PC-3 (cell line): ENCODE data around the gene ARHGAP22. TPM values are rescaled to one million over a fixed set of nuclear protein-coding genes. Genes with fewer than 3 reads are reported as not detected.

Source experiments
- ATAC-seq: fragments of 200-7000 bp; cut with Tn5 transposase; 2 replicates; pipeline ENCODE4 v1.9.1; 2020; ENCODE audit warnings: mild to moderate bottlenecking, moderate library complexity
- BruUV-seq: library from RNA; stranded (reverse); fragments of 400-500 nt; replicated peaks from 2 replicates; lab custom pipeline; 2021; lab: Mats Ljungman, UMichigan
- CTCF ChIA-PET: fragments of 300-600 bp; sonication (Branson Sonifier 250); formaldehyde crosslinking; loops from one replicate; lab custom pipeline; 2022; ENCODE audit warnings: antibody characterized with exemption; lab: Charles Lee
- POLR2A ChIA-PET: fragments of 300-600 bp; sonication (Branson Sonifier 250); formaldehyde crosslinking; loops from one replicate; lab custom pipeline; 2022; ENCODE audit warnings: antibody characterized with exemption; ENCODE audit not compliant: unreplicated experiment; lab: Charles Lee
- DNase-seq: peaks from one replicate; pipeline ENCODE4 v3.0.0-alpha.2; 2015
- H2AFZ ChIP-seq: fragments of 300-600 bp; sonication (generic); 2 replicates; pipeline ENCODE4 v1.6.0; 2016; ENCODE audit warnings: antibody characterized with exemption, low read length
- H3F3A ChIP-seq: fragments of 300-600 bp; sonication (generic); one replicate; pipeline ENCODE4 v1.6.0; 2017; ENCODE audit warnings: antibody characterized with exemption, low read length, control low read depth, mild to moderate bottlenecking; ENCODE audit not compliant: unreplicated experiment
- H3K27ac ChIP-seq: fragments of 300-600 bp; sonication (generic); 2 replicates; pipeline ENCODE4 v1.5.1; 2016; ENCODE audit warnings: mild to moderate bottlenecking, low read length
- H3K27me3 ChIP-seq: fragments of 300-600 bp; sonication (generic); 2 replicates; pipeline ENCODE4 v1.6.1; 2016; ENCODE audit warnings: low read length, mixed read lengths
- H3K36me3 ChIP-seq: fragments of 300-600 bp; sonication (generic); 2 replicates; pipeline ENCODE4 v1.6.1; 2016; ENCODE audit warnings: low read depth, mixed run types, low read length, mixed read lengths
- H3K4me1 ChIP-seq: fragments of 300-600 bp; sonication (generic); 2 replicates; pipeline ENCODE4 v1.5.1; 2016; ENCODE audit warnings: low read length; ENCODE audit not compliant: insufficient read depth
- H3K4me2 ChIP-seq: fragments of 300-600 bp; sonication (generic); 2 replicates; pipeline ENCODE4 v1.6.0; 2016; ENCODE audit warnings: low read length
- H3K4me3 ChIP-seq: fragments of 300-600 bp; sonication (generic); 2 replicates; pipeline ENCODE4 v1.5.1; 2016; ENCODE audit warnings: mild to moderate bottlenecking, low read length, mixed read lengths
- H3K79me2 ChIP-seq: fragments of 300-600 bp; sonication (generic); 2 replicates; pipeline ENCODE4 v1.6.1; 2017; ENCODE audit warnings: low read length, mixed read lengths
- H3K9ac ChIP-seq: fragments of 300-600 bp; sonication (generic); 2 replicates; pipeline ENCODE4 v1.6.0; 2016; ENCODE audit warnings: mild to moderate bottlenecking, low read length
- H3K9me2 ChIP-seq: fragments of 300-600 bp; sonication (generic); replicated peaks from 2 replicates; pipeline ENCODE4 v1.6.1; 2016; ENCODE audit warnings: mixed run types, low read length, mixed read lengths
- H3K9me3 ChIP-seq: fragments of 300-600 bp; sonication (generic); 2 replicates; pipeline ENCODE4 v1.6.1; 2016; ENCODE audit warnings: low read length, mixed read lengths
- H4K20me1 ChIP-seq: fragments of 300-600 bp; sonication (generic); 2 replicates; pipeline ENCODE4 v1.6.1; 2016; ENCODE audit warnings: low read length, mixed read lengths
- EZH2 ChIP-seq: fragments of 300-600 bp; sonication (generic); IDR thresholded peaks from one replicate; pipeline ENCODE4 v1.6.1; 2017; ENCODE audit warnings: antibody characterized with exemption, mild to moderate bottlenecking, low read length; ENCODE audit not compliant: unreplicated experiment
- EZH2phosphoT487 ChIP-seq: fragments of 300-600 bp; sonication (generic); IDR thresholded peaks from 2 replicates; pipeline ENCODE4 v1.6.1; 2018; ENCODE audit warnings: mild to moderate bottlenecking, antibody characterized with exemption, low read length, borderline replicate concordance
- intact Hi-C: fragments of 100-400 bp; cut with micrococcal nuclease; formaldehyde crosslinking; loops from 2 replicates; pipeline ENCODE4 v1.9.0; 2023
- total RNA-seq: library from RNA; depleted of rRNA; stranded (reverse); fragments of >200 nt; gene quantifications from 2 replicates; pipeline ENCODE4 v1.2.3, GENCODE V29; 2014
- TF ChIP-seq, protein P1 (sequence below): fragments of 300-600 bp; sonication (generic); conservative IDR thresholded peaks from 2 replicates; pipeline ENCODE4 v1.5.1; 2017; ENCODE audit warnings: antibody characterized with exemption, low read depth, mild to moderate bottlenecking, low read length

Gene ARHGAP22
- total RNA-seq, 1 experiment from 2014 or later, result 12.2 TPM

DNA sequence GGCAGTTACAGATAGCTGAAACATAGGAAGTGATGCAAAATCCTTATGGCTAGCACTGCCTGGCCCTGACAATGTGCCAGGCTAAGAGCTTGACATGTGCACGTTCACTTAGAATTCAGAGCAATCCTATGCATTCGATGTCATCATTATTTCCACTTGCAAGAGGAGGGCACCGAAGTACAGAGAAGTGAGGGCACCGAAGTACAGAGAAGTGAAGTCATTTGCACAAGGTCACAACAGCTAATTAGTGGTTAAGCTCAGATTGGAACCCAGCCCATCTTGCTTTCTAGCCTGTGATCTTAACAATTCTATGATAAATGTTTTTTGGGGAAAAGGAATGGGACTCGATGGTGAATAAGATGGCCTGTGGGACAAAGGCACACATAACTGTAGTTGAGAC, 73.4 kb downstream of the ARHGAP22 start:
- no peak overlapping the region for H3K27ac ChIP-seq
- H3K4me1 ChIP-seq, result no peaks in the 10 kb centered on the region
- intact Hi-C loops, result no loop called here
- no peak overlapping the region for H3K9ac ChIP-seq
- TF ChIP-seq EZH2phosphoT487, result no peak
- TF ChIP-seq, protein P1, sequence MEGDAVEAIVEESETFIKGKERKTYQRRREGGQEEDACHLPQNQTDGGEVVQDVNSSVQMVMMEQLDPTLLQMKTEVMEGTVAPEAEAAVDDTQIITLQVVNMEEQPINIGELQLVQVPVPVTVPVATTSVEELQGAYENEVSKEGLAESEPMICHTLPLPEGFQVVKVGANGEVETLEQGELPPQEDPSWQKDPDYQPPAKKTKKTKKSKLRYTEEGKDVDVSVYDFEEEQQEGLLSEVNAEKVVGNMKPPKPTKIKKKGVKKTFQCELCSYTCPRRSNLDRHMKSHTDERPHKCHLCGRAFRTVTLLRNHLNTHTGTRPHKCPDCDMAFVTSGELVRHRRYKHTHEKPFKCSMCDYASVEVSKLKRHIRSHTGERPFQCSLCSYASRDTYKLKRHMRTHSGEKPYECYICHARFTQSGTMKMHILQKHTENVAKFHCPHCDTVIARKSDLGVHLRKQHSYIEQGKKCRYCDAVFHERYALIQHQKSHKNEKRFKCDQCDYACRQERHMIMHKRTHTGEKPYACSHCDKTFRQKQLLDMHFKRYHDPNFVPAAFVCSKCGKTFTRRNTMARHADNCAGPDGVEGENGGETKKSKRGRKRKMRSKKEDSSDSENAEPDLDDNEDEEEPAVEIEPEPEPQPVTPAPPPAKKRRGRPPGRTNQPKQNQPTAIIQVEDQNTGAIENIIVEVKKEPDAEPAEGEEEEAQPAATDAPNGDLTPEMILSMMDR, result no peak
- H3K36me3 ChIP-seq, result no peaks in the 10 kb centered on the region
- DNase-seq (no peak), ATAC-seq (no peak)
- H3F3A ChIP-seq, result no peaks in the 10 kb centered on the region
- ChIA-PET POLR2A (interaction anchor here (0.7 kb wide), 1 partner anchor 14 kb away, joined by 3 read pairs; no protein-coding TSS in a partner anchor), CTCF (interaction anchor here (0.6 kb wide), 1 partner anchor 124 kb away, joined by 3 read pairs; no protein-coding TSS in a partner anchor)
- no peak overlapping the region for H3K4me3 ChIP-seq
- BruUV-seq, result no TSS peak
- no peaks in the 10 kb centered on the region for H3K9me3 ChIP-seq
- H3K27me3 ChIP-seq, result no peaks in the 10 kb centered on the region
- H3K79me2 ChIP-seq, result no peaks in the 10 kb centered on the region
- H2AFZ ChIP-seq, result no peak overlapping the region
- no peaks in the 10 kb centered on the region for H3K9me2 ChIP-seq
- no peak overlapping the region for H3K4me2 ChIP-seq
- H4K20me1 ChIP-seq, result no peaks in the 10 kb centered on the region

DNA sequence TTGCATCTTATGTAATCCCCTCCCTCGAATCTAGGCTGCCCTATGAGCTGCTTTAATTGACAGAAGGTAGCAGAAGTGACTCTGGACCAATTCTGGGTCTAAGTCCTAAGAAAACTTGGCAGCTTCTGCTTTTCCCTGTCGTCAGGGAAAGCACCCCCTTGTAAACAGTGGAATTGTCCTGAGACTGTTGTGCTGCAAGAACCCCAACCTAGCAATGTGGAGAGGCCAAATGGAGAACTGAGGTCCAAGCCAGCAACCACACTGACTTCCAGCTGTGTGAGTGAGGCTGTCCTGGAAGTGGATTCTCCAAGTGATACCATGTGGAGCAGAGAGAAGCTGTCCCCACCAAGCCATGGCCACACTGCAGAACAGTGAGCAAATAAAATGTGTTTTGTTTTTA, 75.5 kb downstream of the ARHGAP22 start:
- ChIA-PET CTCF (no interaction called here), POLR2A (no interaction called here)
- H3K4me1 ChIP-seq, result no peaks in the 10 kb centered on the region
- H3K9me2 ChIP-seq, result no peaks in the 10 kb centered on the region
- ATAC-seq (no peak), DNase-seq (no peak)
- no peak overlapping the region for H3K27ac ChIP-seq
- H3K79me2 ChIP-seq, result no peaks in the 10 kb centered on the region
- H3K4me2 ChIP-seq, result no peak overlapping the region
- TF ChIP-seq, protein P1, result no peak
- TF ChIP-seq EZH2 (no peak), EZH2phosphoT487 (no peak)
- no peaks in the 10 kb centered on the region for H3F3A ChIP-seq
- no TSS peak for BruUV-seq
- no peaks in the 10 kb centered on the region for H3K36me3 ChIP-seq
- intact Hi-C loops, result no loop called here
- H3K4me3 ChIP-seq, result no peak overlapping the region
- no peak overlapping the region for H2AFZ ChIP-seq
- H3K9me3 ChIP-seq, result no peaks in the 10 kb centered on the region
- peaks cover 3% of the 10 kb centered on the region; the same call in 1 of the 2 replicates for H3K27me3 ChIP-seq
- H4K20me1 ChIP-seq, result no peaks in the 10 kb centered on the region
- H3K9ac ChIP-seq, result no peak overlapping the region

DNA sequence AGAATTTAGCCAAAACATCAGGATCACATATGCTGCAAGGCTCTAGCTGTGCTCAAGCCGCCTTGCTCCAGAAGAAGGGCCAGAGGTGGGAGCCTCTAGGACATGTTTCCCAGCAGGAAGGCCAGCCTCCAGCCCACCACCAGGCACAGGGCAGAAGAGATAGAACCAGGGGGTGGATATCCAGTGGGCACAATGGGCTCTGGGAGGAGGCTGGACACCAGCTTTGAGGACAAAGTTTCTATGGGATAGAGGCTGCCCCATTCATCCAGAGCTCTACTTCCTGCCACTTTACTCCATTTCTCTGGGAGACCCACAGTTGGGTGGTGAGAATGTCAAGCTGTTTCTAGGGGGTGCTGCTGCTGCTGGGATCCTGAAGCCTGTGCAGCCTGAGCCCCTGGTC, 77.1 kb downstream of the ARHGAP22 start:
- no peak overlapping the region for H2AFZ ChIP-seq
- CTCF ChIA-PET, result no interaction called here
- POLR2A ChIA-PET, result no interaction called here
- no peak for DNase-seq
- no peak for ATAC-seq
- H3K79me2 ChIP-seq, result no peaks in the 10 kb centered on the region
- H3K27ac ChIP-seq, result no peak overlapping the region
- no peaks in the 10 kb centered on the region for H4K20me1 ChIP-seq
- H3K4me1 ChIP-seq, result peaks cover 4% of the 10 kb centered on the region; the same call in 1 of the 2 replicates
- H3K9me2 ChIP-seq, result no peaks in the 10 kb centered on the region
- intact Hi-C loops, result no loop called here
- no peak overlapping the region for H3K9ac ChIP-seq
- H3K4me3 ChIP-seq, result no peak overlapping the region
- H3K9me3 ChIP-seq, result no peaks in the 10 kb centered on the region
- H3K27me3 ChIP-seq, result peaks cover 4% of the 10 kb centered on the region; the same call in 1 of the 2 replicates
- TF ChIP-seq, protein P1, result no peak
- H3K36me3 ChIP-seq, result no peaks in the 10 kb centered on the region
- BruUV-seq, result no TSS peak
- H3F3A ChIP-seq, result no peaks in the 10 kb centered on the region
- no peak overlapping the region for H3K4me2 ChIP-seq
